ENCODE measurements around the gene A4GALT.

Gene A4GALT

GRCh38 chr22:42702675-42703074 lies 18.0 kb downstream of the A4GALT start:
- DNase-seq (ENCODE audit: low read depth): no peak

GRCh38 chr22:42701694-42702093 lies 19.0 kb downstream of the A4GALT start:
- DNase-seq (ENCODE audit: low read depth): no peak

- DNase-seq (ENCODE audit: low read depth): no peak
Observed at GRCh38 chr22:42700901-42701300, 19.8 kb downstream of the A4GALT start.

- no peak for DNase-seq (ENCODE audit: low read depth)
Observed at GRCh38 chr22:42700355-42700754, 20.3 kb downstream of the A4GALT start.

- no peak for DNase-seq (ENCODE audit: low read depth)
Observed at GRCh38 chr22:42699976-42700352, 20.7 kb downstream of the A4GALT start.

GRCh38 chr22:42699281-42699975 lies 21.2 kb downstream of the A4GALT start:
- DNase-seq (ENCODE audit: low read depth): no peak

GRCh38 chr22:42697542-42698013 lies 23.1 kb downstream of the A4GALT start:
- peak; percentile 90 for DNase-seq (ENCODE audit: low read depth)

- DNase-seq (ENCODE audit: low read depth): no peak
Observed at GRCh38 chr22:42696331-42696967, 24.2 kb downstream of the A4GALT start.

- no peak for DNase-seq (ENCODE audit: low read depth)
Observed at GRCh38 chr22:42695294-42695693, 25.4 kb downstream of the A4GALT start.

GRCh38 chr22:42693763-42694683 lies 26.6 kb downstream of the A4GALT start:
- DNase-seq (ENCODE audit: low read depth): no peak

GRCh38 chr22:42693055-42693762 lies 27.5 kb downstream of the A4GALT start:
- DNase-seq (ENCODE audit: low read depth): no peak

GRCh38 chr22:42692239-42693054 lies 28.2 kb downstream of the A4GALT start:
- DNase-seq (ENCODE audit: low read depth): no peak

- no peak for DNase-seq (ENCODE audit: low read depth)
Observed at GRCh38 chr22:42691440-42691839, 29.2 kb downstream of the A4GALT start.

GRCh38 chr22:42688241-42689211 lies 32.1 kb downstream of the A4GALT start:
- DNase-seq (ENCODE audit: low read depth): peak; percentile 97

- DNase-seq (ENCODE audit: low read depth): no peak
Observed at GRCh38 chr22:42686756-42687491, 33.7 kb downstream of the A4GALT start.

GRCh38 chr22:42685941-42686653 lies 34.6 kb downstream of the A4GALT start:
- DNase-seq (ENCODE audit: low read depth): no peak

GRCh38 chr22:42684462-42685195 lies 36.0 kb downstream of the A4GALT start:
- peak; percentile 62 for DNase-seq (ENCODE audit: low read depth)

Measured in EH (cell line).